ENCODE results near the gene WDTC1.

GRCh38 chr1:27227765-27228164, 6.7 kb upstream of the WDTC1 start:
- no peak for TF ChIP-seq CTCF (IDR thresholded peaks at IDR 0.05)
- TF ChIP-seq POLR2A (IDR thresholded peaks at IDR 0.05) = no peak

All from right lobe of liver (tissue), 4 donors.